ENCODE results near the gene ARHGAP15.

ARHGAP15 gene

GRCh38 chr2:143246815-143247744 is 117.9 kb downstream of the ARHGAP15 start:
- Histone ChIP-seq H3K27ac (ENCODE audit: low read depth, low read length) (no peak overlapping the region), H3K27me3 (ENCODE audit: control insufficient read depth, insufficient read depth, low read length) (no peaks in the 10 kb centered on the region), H3K4me3 (ENCODE audit: low read length) (no peak overlapping the region), H3K36me3 (ENCODE audit: control insufficient read depth, insufficient read depth, low read length) (no peaks in the 10 kb centered on the region), H3K4me1 (ENCODE audit: control insufficient read depth, insufficient read depth, low read length) (no peaks in the 10 kb centered on the region), H3K9ac (ENCODE audit: low read length) (no peak overlapping the region)

- no peaks in the 10 kb centered on the region for H3K27me3 ChIP-seq (ENCODE audit: control insufficient read depth, insufficient read depth, low read length)
- H3K27ac ChIP-seq (ENCODE audit: low read depth, low read length): no peak overlapping the region
- no peaks in the 10 kb centered on the region for H3K4me1 ChIP-seq (ENCODE audit: control insufficient read depth, insufficient read depth, low read length)
- no peak overlapping the region for H3K9ac ChIP-seq (ENCODE audit: low read length)
- no peak overlapping the region for H3K4me3 ChIP-seq (ENCODE audit: low read length)
- H3K36me3 ChIP-seq (ENCODE audit: control insufficient read depth, insufficient read depth, low read length): no peaks in the 10 kb centered on the region
Measured at GRCh38 chr2:143248631-143249030, 119.4 kb downstream of the ARHGAP15 start.

- no peak overlapping the region for H3K4me3 ChIP-seq (ENCODE audit: low read length)
- no peak overlapping the region for H3K27ac ChIP-seq (ENCODE audit: low read depth, low read length)
- no peaks in the 10 kb centered on the region for H3K4me1 ChIP-seq (ENCODE audit: control insufficient read depth, insufficient read depth, low read length)
- H3K27me3 ChIP-seq (ENCODE audit: control insufficient read depth, insufficient read depth, low read length): no peaks in the 10 kb centered on the region
- H3K36me3 ChIP-seq (ENCODE audit: control insufficient read depth, insufficient read depth, low read length): no peaks in the 10 kb centered on the region
- H3K9ac ChIP-seq (ENCODE audit: low read length): no peak overlapping the region
Measured at GRCh38 chr2:143251681-143252080, 122.5 kb downstream of the ARHGAP15 start.

- no peak overlapping the region for H3K27ac ChIP-seq (ENCODE audit: low read depth, low read length)
Measured at GRCh38 chr2:143252138-143252907, 123.1 kb downstream of the ARHGAP15 start.

GRCh38 chr2:143254110-143254509 is 124.9 kb downstream of the ARHGAP15 start:
- H3K27me3 ChIP-seq (ENCODE audit: control insufficient read depth, insufficient read depth, low read length): no peaks in the 10 kb centered on the region
- H3K27ac ChIP-seq (ENCODE audit: low read depth, low read length): no peak overlapping the region
- no peak overlapping the region for H3K9ac ChIP-seq (ENCODE audit: low read length)
- H3K4me1 ChIP-seq (ENCODE audit: control insufficient read depth, insufficient read depth, low read length): no peaks in the 10 kb centered on the region
- no peak overlapping the region for H3K4me3 ChIP-seq (ENCODE audit: low read length)
- no peaks in the 10 kb centered on the region for H3K36me3 ChIP-seq (ENCODE audit: control insufficient read depth, insufficient read depth, low read length)

More at GRCh38 chr2:143252138-143252907, 123.1 kb downstream of the ARHGAP15 start:
- H3K9ac ChIP-seq (ENCODE audit: low read length): no peak overlapping the region
- no peaks in the 10 kb centered on the region for H3K27me3 ChIP-seq (ENCODE audit: control insufficient read depth, insufficient read depth, low read length)
- no peaks in the 10 kb centered on the region for H3K36me3 ChIP-seq (ENCODE audit: control insufficient read depth, insufficient read depth, low read length)
- H3K4me3 ChIP-seq (ENCODE audit: low read length): no peak overlapping the region
- H3K4me1 ChIP-seq (ENCODE audit: control insufficient read depth, insufficient read depth, low read length): no peaks in the 10 kb centered on the region

- Histone ChIP-seq H3K4me1 (ENCODE audit: control insufficient read depth, insufficient read depth, low read length) (no peaks in the 10 kb centered on the region), H3K27me3 (ENCODE audit: control insufficient read depth, insufficient read depth, low read length) (no peaks in the 10 kb centered on the region), H3K27ac (ENCODE audit: low read depth, low read length) (no peak overlapping the region), H3K9ac (ENCODE audit: low read length) (no peak overlapping the region), H3K36me3 (ENCODE audit: control insufficient read depth, insufficient read depth, low read length) (no peaks in the 10 kb centered on the region), H3K4me3 (ENCODE audit: low read length) (no peak overlapping the region)
Measured at GRCh38 chr2:143255086-143255485, 125.9 kb downstream of the ARHGAP15 start.

- H3K27ac ChIP-seq (ENCODE audit: low read depth, low read length): no peak overlapping the region
- H3K9ac ChIP-seq (ENCODE audit: low read length): no peak overlapping the region
- no peak overlapping the region for H3K4me3 ChIP-seq (ENCODE audit: low read length)
- H3K4me1 ChIP-seq (ENCODE audit: control insufficient read depth, insufficient read depth, low read length): no peaks in the 10 kb centered on the region
- H3K36me3 ChIP-seq (ENCODE audit: control insufficient read depth, insufficient read depth, low read length): no peaks in the 10 kb centered on the region
- H3K27me3 ChIP-seq (ENCODE audit: control insufficient read depth, insufficient read depth, low read length): no peaks in the 10 kb centered on the region
Measured at GRCh38 chr2:143255899-143256298, 126.7 kb downstream of the ARHGAP15 start.

GRCh38 chr2:143258126-143258892 is 129.1 kb downstream of the ARHGAP15 start:
- Histone ChIP-seq H3K36me3 (ENCODE audit: control insufficient read depth, insufficient read depth, low read length) (no peaks in the 10 kb centered on the region), H3K4me1 (ENCODE audit: control insufficient read depth, insufficient read depth, low read length) (no peaks in the 10 kb centered on the region), H3K27ac (ENCODE audit: low read depth, low read length) (no peak overlapping the region), H3K9ac (ENCODE audit: low read length) (no peak overlapping the region), H3K4me3 (ENCODE audit: low read length) (no peak overlapping the region), H3K27me3 (ENCODE audit: control insufficient read depth, insufficient read depth, low read length) (no peaks in the 10 kb centered on the region)

GRCh38 chr2:143259368-143259958 is 130.2 kb downstream of the ARHGAP15 start:
- H3K4me3 ChIP-seq (ENCODE audit: low read length): no peak overlapping the region
- H3K9ac ChIP-seq (ENCODE audit: low read length): no peak overlapping the region
- H3K27me3 ChIP-seq (ENCODE audit: control insufficient read depth, insufficient read depth, low read length): no peaks in the 10 kb centered on the region
- no peaks in the 10 kb centered on the region for H3K36me3 ChIP-seq (ENCODE audit: control insufficient read depth, insufficient read depth, low read length)
- H3K27ac ChIP-seq (ENCODE audit: low read depth, low read length): no peak overlapping the region
- no peaks in the 10 kb centered on the region for H3K4me1 ChIP-seq (ENCODE audit: control insufficient read depth, insufficient read depth, low read length)

- H3K27ac ChIP-seq (ENCODE audit: low read depth, low read length): no peak overlapping the region
- H3K4me1 ChIP-seq (ENCODE audit: control insufficient read depth, insufficient read depth, low read length): no peaks in the 10 kb centered on the region
- no peak overlapping the region for H3K9ac ChIP-seq (ENCODE audit: low read length)
- H3K4me3 ChIP-seq (ENCODE audit: low read length): no peak overlapping the region
- H3K27me3 ChIP-seq (ENCODE audit: control insufficient read depth, insufficient read depth, low read length): no peaks in the 10 kb centered on the region
- H3K36me3 ChIP-seq (ENCODE audit: control insufficient read depth, insufficient read depth, low read length): no peaks in the 10 kb centered on the region
Measured at GRCh38 chr2:143261986-143262385, 132.8 kb downstream of the ARHGAP15 start.

GRCh38 chr2:143262389-143262788 is 133.2 kb downstream of the ARHGAP15 start:
- Histone ChIP-seq H3K36me3 (ENCODE audit: control insufficient read depth, insufficient read depth, low read length) (no peaks in the 10 kb centered on the region), H3K27me3 (ENCODE audit: control insufficient read depth, insufficient read depth, low read length) (no peaks in the 10 kb centered on the region), H3K9ac (ENCODE audit: low read length) (no peak overlapping the region), H3K4me1 (ENCODE audit: control insufficient read depth, insufficient read depth, low read length) (no peaks in the 10 kb centered on the region), H3K27ac (ENCODE audit: low read depth, low read length) (no peak overlapping the region), H3K4me3 (ENCODE audit: low read length) (no peak overlapping the region)
